GM19193 (cell line): ENCODE measurements around the gene FAM174A.

ENCODE experiments used
- POLR2A ChIP-seq: IDR thresholded peaks from 4 replicates; pipeline ENCODE4 v1.6.1; 2011; ENCODE audit not compliant: insufficient read depth, insufficient read length; ENCODE audit errors: extremely low read depth

Gene FAM174A

GRCh38 chr5:100603141-100603540 is 68.0 kb downstream of the FAM174A start:
- TF ChIP-seq POLR2A = no peak

- no peak for TF ChIP-seq POLR2A
These were observed 74.4 kb downstream of the FAM174A start for GRCh38 chr5:100609594-100609993.

- no peak for TF ChIP-seq POLR2A
These were observed 79.1 kb downstream of the FAM174A start for GRCh38 chr5:100614308-100614707.

GRCh38 chr5:100615362-100615761 is 80.2 kb downstream of the FAM174A start:
- TF ChIP-seq POLR2A = no peak

GRCh38 chr5:100616291-100616690 is 81.1 kb downstream of the FAM174A start:
- TF ChIP-seq POLR2A = no peak

- no peak for TF ChIP-seq POLR2A
These were observed 81.8 kb downstream of the FAM174A start for GRCh38 chr5:100616981-100617380.

- TF ChIP-seq POLR2A = no peak
These were observed 88.5 kb downstream of the FAM174A start for GRCh38 chr5:100623719-100624118.

- no peak for TF ChIP-seq POLR2A
These were observed 99.9 kb downstream of the FAM174A start for GRCh38 chr5:100634937-100635534.
